ENCODE data around the gene COL13A1. TPM values are rescaled to one million over a fixed set of nuclear protein-coding genes. Genes with fewer than 3 reads are reported as not detected.

The COL13A1 gene
- total RNA-seq, 6 experiments from 2014 or later = 0.18 to 0.44 (median 0.30) TPM; not detected in 2

GRCh38 chr10:69840773-69841172 lies 39.1 kb downstream of the COL13A1 start:
- no peak for ATAC-seq
- H3K9me3 ChIP-seq = no peaks in the 10 kb centered on the region
- H3K36me3 ChIP-seq = no peaks in the 10 kb centered on the region
- no peak overlapping the region for H3K4me3 ChIP-seq
- no peaks in the 10 kb centered on the region for H3K4me1 ChIP-seq
- TF ChIP-seq CTCF (IDR thresholded peaks at IDR 0.05) = no peak
- no peak for TF ChIP-seq POLR2A (IDR thresholded peaks at IDR 0.05)
- intact Hi-C loops (cut with DNase I) = no loop called here
- H3K27me3 ChIP-seq = no peaks in the 10 kb centered on the region
- 87% methylated on average over 7 of the region's 9 CpGs for whole genome bisulfite sequencing (ENCODE audit: insufficient coverage, low coverage, low lambda C conversion rate, missing lambda C conversion rate)
- DNase-seq = no peak
- no peak overlapping the region for H3K27ac ChIP-seq

- no peak overlapping the region for H3K27ac ChIP-seq
- ATAC-seq (no peak), DNase-seq (no peak)
- no peak for TF ChIP-seq POLR2A (IDR thresholded peaks at IDR 0.05)
- TF ChIP-seq CTCF (IDR thresholded peaks at IDR 0.05) = no peak
- H3K36me3 ChIP-seq = no peaks in the 10 kb centered on the region
- H3K4me1 ChIP-seq = no peaks in the 10 kb centered on the region
- no peaks in the 10 kb centered on the region for H3K27me3 ChIP-seq
- intact Hi-C loops (cut with DNase I) = no loop called here
- 44% methylated on average over 8 of the region's 8 CpGs for WGBS (ENCODE audit: insufficient coverage, low coverage, low lambda C conversion rate, missing lambda C conversion rate)
- H3K4me3 ChIP-seq = no peak overlapping the region
- H3K9me3 ChIP-seq = no peaks in the 10 kb centered on the region
These were observed 40.3 kb downstream of the COL13A1 start for GRCh38 chr10:69842020-69842419.

- H3K36me3 ChIP-seq = no peaks in the 10 kb centered on the region
- DNase-seq (no peak), ATAC-seq (no peak)
- no peaks in the 10 kb centered on the region for H3K27me3 ChIP-seq
- no peak overlapping the region for H3K4me3 ChIP-seq
- WGBS (ENCODE audit: insufficient coverage, low coverage, low lambda C conversion rate, missing lambda C conversion rate) = 62% methylated on average over 8 of the region's 10 CpGs
- H3K9me3 ChIP-seq = no peaks in the 10 kb centered on the region
- no peak for TF ChIP-seq POLR2A (IDR thresholded peaks at IDR 0.05)
- no peak for TF ChIP-seq CTCF (IDR thresholded peaks at IDR 0.05)
- no peaks in the 10 kb centered on the region for H3K4me1 ChIP-seq
- H3K27ac ChIP-seq = no peak overlapping the region
- intact Hi-C loops (cut with DNase I) = no loop called here
These were observed 41.2 kb downstream of the COL13A1 start for GRCh38 chr10:69842882-69843281.

- H3K36me3 ChIP-seq = no peaks in the 10 kb centered on the region
- no peaks in the 10 kb centered on the region for H3K9me3 ChIP-seq
- TF ChIP-seq CTCF (IDR thresholded peaks at IDR 0.05) (no peak), POLR2A (IDR thresholded peaks at IDR 0.05) (no peak)
- ATAC-seq (no peak), DNase-seq (no peak)
- no peak overlapping the region for H3K4me3 ChIP-seq
- no peak overlapping the region for H3K27ac ChIP-seq
- no peaks in the 10 kb centered on the region for H3K4me1 ChIP-seq
- intact Hi-C loops (cut with DNase I) = no loop called here
- WGBS (ENCODE audit: insufficient coverage, low coverage, low lambda C conversion rate, missing lambda C conversion rate) = 81% methylated on average over 6 of the region's 6 CpGs
- no peaks in the 10 kb centered on the region for H3K27me3 ChIP-seq
These were observed 42.2 kb downstream of the COL13A1 start for GRCh38 chr10:69843923-69844322.

GRCh38 chr10:69844698-69845097 lies 43.0 kb downstream of the COL13A1 start:
- Histone ChIP-seq H3K36me3 (no peaks in the 10 kb centered on the region), H3K27me3 (no peaks in the 10 kb centered on the region), H3K27ac (no peak overlapping the region), H3K4me3 (no peak overlapping the region), H3K9me3 (no peaks in the 10 kb centered on the region), H3K4me1 (no peaks in the 10 kb centered on the region)
- no peak for DNase-seq
- no peak for ATAC-seq
- TF ChIP-seq POLR2A (IDR thresholded peaks at IDR 0.05) (no peak), CTCF (IDR thresholded peaks at IDR 0.05) (no peak)
- WGBS (ENCODE audit: insufficient coverage, low coverage, low lambda C conversion rate, missing lambda C conversion rate) = 31% methylated on average over 2 of the region's 2 CpGs
- intact Hi-C loops (cut with DNase I) = no loop called here
